ENCODE data around the gene TMEM25. TPM values are rescaled to one million over a fixed set of nuclear protein-coding genes. Genes with fewer than 3 reads are reported as not detected.
"Not testable (repeated sequence)": the region's sequence is repeated elsewhere in the genome, so short reads cannot be mapped to it uniquely, and the experiment has no call there.

TMEM25 gene
- 1 to 10 TPM; 3.8 to 9.2 TPM for total RNA-seq

DNA sequence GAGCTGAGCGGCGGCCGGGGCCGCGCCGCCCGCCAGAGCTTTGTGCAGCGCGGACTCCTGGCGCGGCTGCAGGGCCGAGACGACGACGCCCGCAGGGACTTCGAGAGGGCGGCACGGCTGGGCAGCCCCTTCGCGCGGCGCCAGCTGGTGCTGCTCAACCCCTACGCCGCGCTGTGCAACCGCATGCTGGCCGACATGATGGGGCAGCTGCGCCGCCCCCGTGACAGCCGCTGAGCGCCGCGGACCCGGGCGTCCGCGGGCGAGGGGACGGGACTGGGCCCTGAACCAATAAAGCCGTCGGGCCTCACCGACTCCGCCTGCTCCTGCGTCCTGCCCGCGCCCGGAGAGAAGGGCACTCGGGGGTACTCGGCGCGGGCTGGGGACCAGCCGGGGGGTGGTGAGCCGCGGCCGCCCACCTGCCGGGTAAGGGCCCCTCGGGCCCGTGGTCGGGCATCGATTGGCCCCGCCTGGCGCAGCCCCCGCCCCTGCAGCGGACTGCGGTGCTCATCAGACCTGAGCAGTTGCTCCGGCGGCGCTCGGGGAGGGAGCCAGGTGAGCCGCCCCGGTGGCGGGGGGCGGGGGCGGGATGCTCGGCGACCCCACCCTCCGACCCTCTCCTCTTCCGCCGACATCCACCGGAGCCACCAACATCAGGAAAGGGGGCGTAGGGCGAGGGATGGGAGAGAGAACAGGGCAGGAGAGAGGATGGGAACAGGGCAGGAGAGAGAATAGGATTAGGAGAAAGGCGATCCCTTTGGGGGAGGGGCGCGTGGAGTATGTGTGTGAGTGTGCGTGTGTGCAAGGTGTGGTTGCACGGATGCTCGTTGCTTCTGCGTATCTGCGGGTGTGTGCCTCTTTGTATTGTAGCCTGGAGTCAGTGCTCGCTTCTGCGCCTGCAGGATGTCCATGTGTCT, at the start of gene TMEM25:
TSS of gene TMEM25 (plus strand) at position 510 of the 914 bp plus-strand sequence. CDS start 610 bp downstream, outside the sequence.
- no peaks in the 10 kb centered on the region for H3K27me3 ChIP-seq
- peaks cover 14% of the 10 kb centered on the region for H3K4me1 ChIP-seq
- no peaks in the 10 kb centered on the region for H3K9me3 ChIP-seq
- no peaks in the 10 kb centered on the region for H3K36me3 ChIP-seq
- peak within 1 kb of the TSS; percentile 55 to 66 for H3K9ac ChIP-seq (ENCODE audit: low read depth in 2 of 2, low read length in 2 of 2)
- H3K4me3 ChIP-seq, result peak within 1 kb of the TSS; percentile 77
- intact Hi-C loops (cut with DNase I), result no loop called here
- TF ChIP-seq, protein P1, sequence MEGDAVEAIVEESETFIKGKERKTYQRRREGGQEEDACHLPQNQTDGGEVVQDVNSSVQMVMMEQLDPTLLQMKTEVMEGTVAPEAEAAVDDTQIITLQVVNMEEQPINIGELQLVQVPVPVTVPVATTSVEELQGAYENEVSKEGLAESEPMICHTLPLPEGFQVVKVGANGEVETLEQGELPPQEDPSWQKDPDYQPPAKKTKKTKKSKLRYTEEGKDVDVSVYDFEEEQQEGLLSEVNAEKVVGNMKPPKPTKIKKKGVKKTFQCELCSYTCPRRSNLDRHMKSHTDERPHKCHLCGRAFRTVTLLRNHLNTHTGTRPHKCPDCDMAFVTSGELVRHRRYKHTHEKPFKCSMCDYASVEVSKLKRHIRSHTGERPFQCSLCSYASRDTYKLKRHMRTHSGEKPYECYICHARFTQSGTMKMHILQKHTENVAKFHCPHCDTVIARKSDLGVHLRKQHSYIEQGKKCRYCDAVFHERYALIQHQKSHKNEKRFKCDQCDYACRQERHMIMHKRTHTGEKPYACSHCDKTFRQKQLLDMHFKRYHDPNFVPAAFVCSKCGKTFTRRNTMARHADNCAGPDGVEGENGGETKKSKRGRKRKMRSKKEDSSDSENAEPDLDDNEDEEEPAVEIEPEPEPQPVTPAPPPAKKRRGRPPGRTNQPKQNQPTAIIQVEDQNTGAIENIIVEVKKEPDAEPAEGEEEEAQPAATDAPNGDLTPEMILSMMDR (IDR thresholded peaks at IDR 0.05), result no peak
- peak; percentile 59 for DNase-seq
- H3K27ac ChIP-seq, result no peak within 1 kb of the TSS

DNA sequence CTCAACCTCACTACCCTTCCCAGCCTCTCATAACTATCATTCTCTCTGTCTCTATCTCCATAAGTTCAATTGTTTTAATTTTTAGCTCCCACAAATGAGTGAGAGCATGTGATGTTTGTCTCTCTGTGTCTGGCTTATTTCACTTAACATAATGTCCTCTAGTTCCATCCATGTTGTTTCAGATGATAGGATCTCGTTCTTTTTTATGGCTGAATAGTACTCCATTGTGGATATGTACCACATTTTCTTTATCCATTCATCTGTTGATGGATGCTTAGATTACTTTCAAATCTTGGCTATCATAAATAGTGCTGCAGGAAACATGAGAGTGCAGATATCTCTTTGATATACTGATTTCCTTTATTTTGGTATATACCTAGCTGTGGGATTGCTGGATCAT, 49.8 kb upstream of the TMEM25 start:
- not testable (repeated sequence) for H3K27ac ChIP-seq; H3K9ac ChIP-seq (ENCODE audit: low read depth in 2 of 2, low read length in 2 of 2); DNase-seq; H3K27me3 ChIP-seq; H3K4me3 ChIP-seq; H3K4me1 ChIP-seq; H3K9me3 ChIP-seq
- H3K36me3 ChIP-seq, result peaks cover 35% of the 10 kb centered on the region
- intact Hi-C loops (cut with DNase I), result loop anchor here (5.0 to 10.0 kb wide), 2 partner anchors 94 to 186 kb away; no protein-coding TSS in a partner anchor

DNA sequence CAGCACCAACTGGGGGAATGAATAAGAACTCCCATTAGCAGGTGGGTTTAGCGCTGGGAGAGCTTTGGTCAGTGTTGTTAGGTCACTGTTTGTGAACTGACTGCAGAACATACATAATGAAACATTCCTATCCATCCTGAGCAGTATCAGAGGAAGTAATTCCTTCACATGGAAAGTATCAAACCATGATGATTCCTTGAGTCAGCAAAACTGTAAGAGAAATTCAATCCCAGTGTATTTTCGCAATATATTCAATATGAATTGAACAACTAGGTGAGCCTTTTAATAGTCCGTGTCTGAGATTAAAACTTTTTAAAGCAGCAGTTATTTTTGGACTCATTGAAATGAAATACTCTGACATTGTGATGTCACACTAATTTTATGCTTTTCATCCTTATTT, 46.6 kb upstream of the TMEM25 start:
- no peak for DNase-seq
- H3K27me3 ChIP-seq, result no peaks in the 10 kb centered on the region
- no peak overlapping the region for H3K9ac ChIP-seq (ENCODE audit: low read depth in 2 of 2, low read length in 2 of 2)
- H3K4me3 ChIP-seq, result no peak overlapping the region
- H3K9me3 ChIP-seq, result no peaks in the 10 kb centered on the region
- no peak overlapping the region for H3K27ac ChIP-seq
- TF ChIP-seq, protein P1 (IDR thresholded peaks at IDR 0.05), result no peak
- H3K36me3 ChIP-seq, result peaks cover 24% of the 10 kb centered on the region
- no peaks in the 10 kb centered on the region for H3K4me1 ChIP-seq
- intact Hi-C loops (cut with DNase I), result loop anchor here (5.0 to 10.0 kb wide), 2 partner anchors 97 to 190 kb away; no protein-coding TSS in a partner anchor

DNA sequence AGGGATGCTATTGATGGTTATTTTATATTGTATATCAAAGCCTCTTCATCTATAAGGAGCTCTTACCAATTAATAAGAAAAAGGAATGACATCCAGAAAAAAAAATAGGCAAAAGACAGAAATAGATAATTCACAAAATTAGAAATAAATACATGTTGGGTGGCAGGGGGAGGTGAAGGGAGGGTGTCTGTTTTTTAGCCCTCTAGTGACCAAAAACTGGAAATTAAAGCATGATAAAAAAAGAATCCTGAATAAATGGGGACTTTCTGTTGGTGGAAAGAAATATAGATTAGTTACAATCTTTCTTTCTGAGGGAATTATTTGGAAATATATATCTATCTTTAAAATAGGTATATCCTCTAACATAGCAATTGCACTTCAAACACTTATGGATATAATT, 45.7 kb upstream of the TMEM25 start:
- no peak overlapping the region for H3K4me3 ChIP-seq
- H3K36me3 ChIP-seq, result peaks cover 30% of the 10 kb centered on the region
- no peak overlapping the region for H3K9ac ChIP-seq (ENCODE audit: low read depth in 2 of 2, low read length in 2 of 2)
- no peaks in the 10 kb centered on the region for H3K4me1 ChIP-seq
- TF ChIP-seq, protein P1 (IDR thresholded peaks at IDR 0.05), result no peak
- intact Hi-C loops (cut with DNase I), result loop anchor here (5.0 to 10.0 kb wide), 2 partner anchors 83 to 190 kb away; partner anchors contain the start of gene ATP5MG
- DNase-seq, result no peak
- no peaks in the 10 kb centered on the region for H3K9me3 ChIP-seq
- no peaks in the 10 kb centered on the region for H3K27me3 ChIP-seq
- H3K27ac ChIP-seq, result no peak overlapping the region

DNA sequence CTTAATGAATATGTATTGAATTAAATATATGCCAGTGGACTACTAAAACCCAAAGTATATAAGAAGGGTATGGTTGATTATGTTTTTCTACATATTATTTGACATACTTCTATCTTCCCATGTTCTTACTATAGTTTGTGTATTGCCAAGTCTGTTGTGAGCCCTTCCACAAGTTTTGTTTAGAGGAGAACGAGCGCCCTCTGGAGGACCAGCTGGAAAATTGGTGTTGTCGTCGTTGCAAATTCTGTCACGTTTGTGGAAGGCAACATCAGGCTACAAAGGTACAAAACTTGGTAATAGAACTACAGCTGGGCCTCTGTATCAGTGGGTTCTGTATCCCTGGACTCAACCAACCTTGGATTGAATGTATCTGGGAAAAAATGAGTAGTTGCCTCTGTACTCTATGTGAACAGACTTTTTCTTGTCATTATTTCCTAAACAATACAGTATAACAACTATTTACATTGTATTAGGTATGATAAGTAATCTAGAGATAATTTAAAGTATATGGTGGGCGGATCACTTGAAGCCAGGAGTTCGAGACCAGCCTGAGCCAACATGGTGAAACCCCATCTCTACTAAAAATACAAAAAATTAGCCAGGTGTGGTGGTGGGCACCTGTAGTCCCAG, 42.4 kb upstream of the TMEM25 start:
- Histone ChIP-seq H3K27ac (no peak overlapping the region), H3K4me3 (no peak overlapping the region), H3K4me1 (no peaks in the 10 kb centered on the region), H3K36me3 (peaks cover 29% of the 10 kb centered on the region), H3K9me3 (no peaks in the 10 kb centered on the region), H3K27me3 (no peaks in the 10 kb centered on the region), H3K9ac (ENCODE audit: low read depth in 2 of 2, low read length in 2 of 2) (no peak overlapping the region)
- TF ChIP-seq, protein P1 (IDR thresholded peaks at IDR 0.05), result peak; percentile 66
- peak; percentile 74 for DNase-seq
- intact Hi-C loops (cut with DNase I), result loop anchor here (5.0 to 10.0 kb wide), 2 partner anchors 86 to 194 kb away; partner anchors contain the start of gene ATP5MG
